ENCODE measurements around the gene JTB. TPM values are rescaled to one million over a fixed set of nuclear protein-coding genes. Genes with fewer than 3 reads are reported as not detected.

JTB gene
- polyA plus RNA-seq, 1 experiment = 227 TPM

GRCh38 chr1:153933955-153934354 is 43.5 kb downstream of the JTB start:
- no peaks in the 10 kb centered on the region for H3K27me3 ChIP-seq (ENCODE audit: control insufficient read depth, insufficient read depth, low read length)
- no peak for DNase-seq (ENCODE audit: low read depth)
- H3K36me3 ChIP-seq (ENCODE audit: control insufficient read depth, insufficient read depth, low read length) = peaks cover 42% of the 10 kb centered on the region
- CTCF ChIA-PET = interaction anchor here (0.7 to 1.5 kb wide), 2 partner anchors 10 to 12 kb away, joined by 3 to 5 read pairs; partner anchors contain the start of genes DENND4B and GATAD2B
- POLR2A ChIA-PET = no interaction called here
- H3K4me3 ChIP-seq (ENCODE audit: low read depth, low read length) = no peak overlapping the region
- no peak for TF ChIP-seq CTCF (IDR thresholded peaks at IDR 0.05; ENCODE audit: insufficient read depth, low read depth, low read length)

GRCh38 chr1:153933430-153933829 is 44.0 kb downstream of the JTB start:
- no peak for DNase-seq (ENCODE audit: low read depth)
- no peak for TF ChIP-seq CTCF (IDR thresholded peaks at IDR 0.05; ENCODE audit: insufficient read depth, low read depth, low read length)
- H3K36me3 ChIP-seq (ENCODE audit: control insufficient read depth, insufficient read depth, low read length) = peaks cover 42% of the 10 kb centered on the region
- no peak overlapping the region for H3K4me3 ChIP-seq (ENCODE audit: low read depth, low read length)
- CTCF ChIA-PET = interaction anchor here (1.5 kb wide), 1 partner anchor 10 kb away, joined by 5 read pairs; the partner anchor contains the start of gene GATAD2B
- POLR2A ChIA-PET = no interaction called here
- H3K27me3 ChIP-seq (ENCODE audit: control insufficient read depth, insufficient read depth, low read length) = no peaks in the 10 kb centered on the region

- DNase-seq (ENCODE audit: low read depth) = no peak
- Histone ChIP-seq H3K4me3 (ENCODE audit: low read depth, low read length) (no peak overlapping the region), H3K36me3 (ENCODE audit: control insufficient read depth, insufficient read depth, low read length) (peaks cover 39% of the 10 kb centered on the region), H3K27me3 (ENCODE audit: control insufficient read depth, insufficient read depth, low read length) (no peaks in the 10 kb centered on the region)
- no peak for TF ChIP-seq CTCF (IDR thresholded peaks at IDR 0.05; ENCODE audit: insufficient read depth, low read depth, low read length)
- CTCF ChIA-PET = no interaction called here
- POLR2A ChIA-PET = no interaction called here
Observed at GRCh38 chr1:153932156-153933131, 45.0 kb downstream of the JTB start.

- POLR2A ChIA-PET = no interaction called here
- Histone ChIP-seq H3K36me3 (ENCODE audit: control insufficient read depth, insufficient read depth, low read length) (peaks cover 25% of the 10 kb centered on the region), H3K27me3 (ENCODE audit: control insufficient read depth, insufficient read depth, low read length) (no peaks in the 10 kb centered on the region), H3K4me3 (ENCODE audit: low read depth, low read length) (no peak overlapping the region)
- CTCF ChIA-PET = interaction anchor here (0.8 to 1.4 kb wide), 3 partner anchors 11 to 23 kb away, joined by 3 to 4 read pairs (median 4); partner anchors contain the start of gene DENND4B
- TF ChIP-seq CTCF (IDR thresholded peaks at IDR 0.05; ENCODE audit: insufficient read depth, low read depth, low read length) = no peak
- no peak for DNase-seq (ENCODE audit: low read depth)
Observed at GRCh38 chr1:153929981-153930948, 47.2 kb downstream of the JTB start.

Measured in BJ (cell line).